Spinal cord (tissue), 10 donors: Measurements from ENCODE around the gene KAT6B. TPM values are rescaled to one million over a fixed set of nuclear protein-coding genes. Genes with fewer than 3 reads are reported as not detected.
A peak's percentile ranks its signal among the peaks of the same experiment; 100 is the strongest.

Experiments
- DNase-seq, 6 donors: peaks; one replicate each; pipeline versions ENCODE4 v3.0.0 to v3.0.0-alpha.2; 2013 to 2015; ENCODE audit warnings: low spot score in 6 of 6, low read depth in 4 of 6
- H3K27ac ChIP-seq: one replicate; pipeline ENCODE4 v1.5.1; 2013; ENCODE audit warnings: low read depth, low read length, control low read depth
- H3K27me3 ChIP-seq: one replicate; pipeline ENCODE4 v1.6.1; 2013; ENCODE audit warnings: low read length; ENCODE audit not compliant: control insufficient read depth, insufficient read depth
- H3K36me3 ChIP-seq: one replicate; pipeline ENCODE4 v1.6.1; 2013; ENCODE audit warnings: low read length; ENCODE audit not compliant: control insufficient read depth, insufficient read depth
- H3K4me1 ChIP-seq: one replicate; pipeline ENCODE4 v1.6.1; 2013; ENCODE audit warnings: low read length; ENCODE audit not compliant: control insufficient read depth, insufficient read depth
- H3K4me3 ChIP-seq: one replicate; pipeline ENCODE4 v1.5.1; 2013; ENCODE audit warnings: low read depth, low read length, control low read depth
- H3K9me3 ChIP-seq: one replicate; pipeline ENCODE4 v1.6.1; 2013; ENCODE audit warnings: low read length; ENCODE audit not compliant: control insufficient read depth, insufficient read depth
- WGBS: methylation state at CpG from one replicate; pipeline ENCODE4 v1.1.5; 2013; ENCODE audit warnings: missing lambda C conversion rate; ENCODE audit not compliant: insufficient coverage; 5-methylcytosine and 5-hydroxymethylcytosine counted together
- polyA plus RNA-seq, 2 donors: library from polyadenylated mRNA; unstranded; fragments of 120-200 nt; gene quantifications; one replicate each; pipeline ENCODE4 v1.2.1, GENCODE V29; 2013; ENCODE audit not compliant: insufficient read length in 2 of 2
- total RNA-seq, 2 donors: library from RNA; depleted of rRNA in 1 of 2; stranded (reverse); fragments of 120-200 nt in 1 of 2; fragments of >200 nt in 1 of 2; gene quantifications; one replicate each; pipeline versions ENCODE4 v1.2.3 to v1.2.4, GENCODE V29; 2013 to 2014
- donor health status: healthy.

Gene KAT6B
- total and polyA plus RNA-seq, 4 donors, result 30.6 to 93.6 (median 37.5) TPM

GRCh38 chr10:74831518-74832120 lies 5.2 kb downstream of the KAT6B start:
- no peak overlapping the region for H3K27ac ChIP-seq
- H3K4me1 ChIP-seq, result peaks cover 29% of the 10 kb centered on the region
- no CpG with 5 or more reads among the region's 1 CpG for WGBS

GRCh38 chr10:74835963-74836362 lies 9.6 kb downstream of the KAT6B start:
- Histone ChIP-seq H3K4me1 (peaks cover 12% of the 10 kb centered on the region), H3K9me3 (no peaks in the 10 kb centered on the region), H3K36me3 (no peaks in the 10 kb centered on the region), H3K27me3 (no peaks in the 10 kb centered on the region), H3K4me3 (no peak overlapping the region), H3K27ac (no peak overlapping the region)
- no peak for DNase-seq
- WGBS, result no CpG with 5 or more reads among the region's 3 CpGs

More at GRCh38 chr10:74831518-74832120, 5.2 kb downstream of the KAT6B start:
- Histone ChIP-seq H3K9me3 (no peaks in the 10 kb centered on the region), H3K27me3 (no peaks in the 10 kb centered on the region), H3K4me3 (no peak overlapping the region), H3K36me3 (no peaks in the 10 kb centered on the region)
- DNase-seq, result no peak

GRCh38 chr10:74836877-74837276 lies 10.5 kb downstream of the KAT6B start:
- DNase-seq, result no peak
- H3K36me3 ChIP-seq, result no peaks in the 10 kb centered on the region
- H3K27me3 ChIP-seq, result no peaks in the 10 kb centered on the region
- H3K27ac ChIP-seq, result no peak overlapping the region
- WGBS, result no CpG with 5 or more reads among the region's 2 CpGs
- H3K4me1 ChIP-seq, result peaks cover 12% of the 10 kb centered on the region
- H3K4me3 ChIP-seq, result no peak overlapping the region
- H3K9me3 ChIP-seq, result no peaks in the 10 kb centered on the region

GRCh38 chr10:74837743-74838142 lies 11.3 kb downstream of the KAT6B start:
- no peaks in the 10 kb centered on the region for H3K27me3 ChIP-seq
- H3K4me3 ChIP-seq, result no peak overlapping the region
- peak in 1 of 6 donors; percentile 64 for DNase-seq
- WGBS, result 83% methylated on average over 1 of the region's 4 CpGs
- no peak overlapping the region for H3K27ac ChIP-seq
- peaks cover 8% of the 10 kb centered on the region for H3K4me1 ChIP-seq
- no peaks in the 10 kb centered on the region for H3K9me3 ChIP-seq
- H3K36me3 ChIP-seq, result no peaks in the 10 kb centered on the region

- Histone ChIP-seq H3K4me3 (no peak overlapping the region), H3K27ac (no peak overlapping the region), H3K36me3 (peaks cover 9% of the 10 kb centered on the region), H3K9me3 (no peaks in the 10 kb centered on the region), H3K4me1 (no peaks in the 10 kb centered on the region), H3K27me3 (no peaks in the 10 kb centered on the region)
- 89% methylated on average over 3 of the region's 4 CpGs for WGBS
- no peak for DNase-seq
Measured at GRCh38 chr10:74839708-74840107, 13.3 kb downstream of the KAT6B start.

GRCh38 chr10:74841265-74841973 lies 15.0 kb downstream of the KAT6B start:
- no CpG with 5 or more reads among the region's 6 CpGs for WGBS
- H3K9me3 ChIP-seq, result no peaks in the 10 kb centered on the region
- DNase-seq, result no peak
- no peak overlapping the region for H3K4me3 ChIP-seq
- no peaks in the 10 kb centered on the region for H3K4me1 ChIP-seq
- H3K27ac ChIP-seq, result no peak overlapping the region
- peaks cover 11% of the 10 kb centered on the region for H3K36me3 ChIP-seq
- no peaks in the 10 kb centered on the region for H3K27me3 ChIP-seq

- Histone ChIP-seq H3K4me1 (no peaks in the 10 kb centered on the region), H3K9me3 (no peaks in the 10 kb centered on the region), H3K36me3 (peaks cover 11% of the 10 kb centered on the region), H3K27ac (no peak overlapping the region), H3K27me3 (no peaks in the 10 kb centered on the region), H3K4me3 (no peak overlapping the region)
- no CpG with 5 or more reads among the region's 1 CpG for WGBS
- no peak for DNase-seq
Measured at GRCh38 chr10:74842301-74842954, 16.0 kb downstream of the KAT6B start.

- H3K9me3 ChIP-seq, result no peaks in the 10 kb centered on the region
Measured at GRCh38 chr10:74846958-74847357, 20.6 kb downstream of the KAT6B start.

GRCh38 chr10:74851831-74852230 lies 25.4 kb downstream of the KAT6B start:
- peaks cover 7% of the 10 kb centered on the region for H3K4me1 ChIP-seq
- H3K4me3 ChIP-seq, result no peak overlapping the region
- H3K36me3 ChIP-seq, result peaks cover 8% of the 10 kb centered on the region
- H3K27ac ChIP-seq, result no peak overlapping the region
- no peaks in the 10 kb centered on the region for H3K9me3 ChIP-seq
- peak in 1 of 6 donors; percentile 65 for DNase-seq
- H3K27me3 ChIP-seq, result no peaks in the 10 kb centered on the region

More at GRCh38 chr10:74846958-74847357, 20.6 kb downstream of the KAT6B start:
- no CpG with 5 or more reads among the region's 2 CpGs for WGBS
- H3K27me3 ChIP-seq, result no peaks in the 10 kb centered on the region
- H3K4me1 ChIP-seq, result peaks cover 4% of the 10 kb centered on the region
- H3K36me3 ChIP-seq, result peaks cover 20% of the 10 kb centered on the region
- H3K4me3 ChIP-seq, result no peak overlapping the region
- no peak for DNase-seq
- no peak overlapping the region for H3K27ac ChIP-seq
